ENCODE results near the gene FRMPD4.

Gene FRMPD4

DNA sequence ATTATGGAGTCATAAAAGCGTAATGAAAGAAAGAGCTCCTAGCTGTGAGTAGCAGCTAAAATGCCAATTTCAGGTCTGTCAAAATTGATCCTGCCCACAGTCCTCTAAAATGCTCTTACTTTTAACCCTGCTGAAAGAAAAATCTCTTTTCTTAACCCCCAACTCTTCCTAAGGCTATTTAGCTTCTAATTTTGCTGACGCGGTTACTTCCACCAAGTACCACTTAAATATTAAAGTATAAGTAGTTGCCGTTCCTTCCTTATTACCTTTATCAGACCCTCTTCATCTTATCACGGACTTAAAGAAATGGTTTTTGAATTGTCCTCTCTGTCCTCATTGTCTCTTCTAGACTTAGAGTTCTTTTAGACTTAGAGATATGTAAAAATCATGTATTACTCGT is 272.2 kb downstream of the FRMPD4 start:
- no peaks in the 10 kb centered on the region for H3K4me1 Mint-ChIP-seq
- no peak overlapping the region for H3K27ac Mint-ChIP-seq
- TF ChIP-seq, protein P1, sequence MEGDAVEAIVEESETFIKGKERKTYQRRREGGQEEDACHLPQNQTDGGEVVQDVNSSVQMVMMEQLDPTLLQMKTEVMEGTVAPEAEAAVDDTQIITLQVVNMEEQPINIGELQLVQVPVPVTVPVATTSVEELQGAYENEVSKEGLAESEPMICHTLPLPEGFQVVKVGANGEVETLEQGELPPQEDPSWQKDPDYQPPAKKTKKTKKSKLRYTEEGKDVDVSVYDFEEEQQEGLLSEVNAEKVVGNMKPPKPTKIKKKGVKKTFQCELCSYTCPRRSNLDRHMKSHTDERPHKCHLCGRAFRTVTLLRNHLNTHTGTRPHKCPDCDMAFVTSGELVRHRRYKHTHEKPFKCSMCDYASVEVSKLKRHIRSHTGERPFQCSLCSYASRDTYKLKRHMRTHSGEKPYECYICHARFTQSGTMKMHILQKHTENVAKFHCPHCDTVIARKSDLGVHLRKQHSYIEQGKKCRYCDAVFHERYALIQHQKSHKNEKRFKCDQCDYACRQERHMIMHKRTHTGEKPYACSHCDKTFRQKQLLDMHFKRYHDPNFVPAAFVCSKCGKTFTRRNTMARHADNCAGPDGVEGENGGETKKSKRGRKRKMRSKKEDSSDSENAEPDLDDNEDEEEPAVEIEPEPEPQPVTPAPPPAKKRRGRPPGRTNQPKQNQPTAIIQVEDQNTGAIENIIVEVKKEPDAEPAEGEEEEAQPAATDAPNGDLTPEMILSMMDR (IDR thresholded peaks at IDR 0.05; ENCODE audit: unreplicated experiment in 3 of 3), result no peak
- no peak overlapping the region for H3K4me3 Mint-ChIP-seq
- no peaks in the 10 kb centered on the region for H3K36me3 Mint-ChIP-seq (ENCODE audit: low read depth)
- peaks cover 4% of the 10 kb centered on the region for H3K9me3 Mint-ChIP-seq
- no peaks in the 10 kb centered on the region for H3K27me3 Mint-ChIP-seq (ENCODE audit: low read depth)

- Mint-ChIP-seq H3K27me3 (ENCODE audit: low read depth) (no peaks in the 10 kb centered on the region), H3K36me3 (ENCODE audit: low read depth) (no peaks in the 10 kb centered on the region), H3K4me1 (no peaks in the 10 kb centered on the region), H3K27ac (no peak overlapping the region), H3K4me3 (no peak overlapping the region), H3K9me3 (peaks cover 4% of the 10 kb centered on the region)
- TF ChIP-seq, protein P1 (IDR thresholded peaks at IDR 0.05; ENCODE audit: unreplicated experiment in 3 of 3), result no peak
Observed at GRCh38 chrX:12411831-12412230, 273.6 kb downstream of the FRMPD4 start.

GRCh38 chrX:12412561-12412960 is 274.3 kb downstream of the FRMPD4 start:
- no peaks in the 10 kb centered on the region for H3K27me3 Mint-ChIP-seq (ENCODE audit: low read depth)
- H3K4me3 Mint-ChIP-seq, result no peak overlapping the region
- TF ChIP-seq, protein P1 (IDR thresholded peaks at IDR 0.05; ENCODE audit: unreplicated experiment in 3 of 3), result no peak
- no peaks in the 10 kb centered on the region for H3K36me3 Mint-ChIP-seq (ENCODE audit: low read depth)
- no peaks in the 10 kb centered on the region for H3K4me1 Mint-ChIP-seq
- no peak overlapping the region for H3K27ac Mint-ChIP-seq
- peaks cover 4% of the 10 kb centered on the region for H3K9me3 Mint-ChIP-seq

DNA sequence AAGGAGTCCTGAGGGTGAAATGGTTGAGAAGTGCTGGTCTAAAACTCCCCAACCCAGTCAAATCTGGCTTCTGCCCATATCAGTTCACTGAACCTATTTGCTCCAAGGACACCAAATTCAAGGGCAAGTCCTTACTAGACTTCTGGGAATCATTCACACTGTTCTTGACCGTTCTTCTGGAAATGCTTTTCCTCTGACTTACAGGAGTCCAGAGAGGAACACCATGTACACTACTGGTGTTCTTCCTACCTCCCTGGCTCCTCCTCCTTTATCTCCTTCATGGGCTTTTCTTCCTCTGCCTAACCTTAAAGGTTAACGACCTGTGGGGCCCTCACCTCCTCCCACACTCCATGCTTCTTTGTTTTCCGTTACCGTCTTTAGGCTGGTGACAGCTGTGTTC is 281.3 kb downstream of the FRMPD4 start:
- Mint-ChIP-seq H3K9me3 (peaks cover 16% of the 10 kb centered on the region), H3K4me3 (no peak overlapping the region), H3K36me3 (ENCODE audit: low read depth) (no peaks in the 10 kb centered on the region), H3K4me1 (no peaks in the 10 kb centered on the region), H3K27me3 (ENCODE audit: low read depth) (peaks cover 7% of the 10 kb centered on the region), H3K27ac (no peak overlapping the region)
- TF ChIP-seq, protein P1 (IDR thresholded peaks at IDR 0.05; ENCODE audit: unreplicated experiment in 3 of 3), result no peak

GRCh38 chrX:12421918-12422317 is 283.6 kb downstream of the FRMPD4 start:
- H3K36me3 Mint-ChIP-seq (ENCODE audit: low read depth), result no peaks in the 10 kb centered on the region
- peaks cover 19% of the 10 kb centered on the region for H3K9me3 Mint-ChIP-seq
- H3K4me3 Mint-ChIP-seq, result no peak overlapping the region
- peaks cover 7% of the 10 kb centered on the region for H3K27me3 Mint-ChIP-seq (ENCODE audit: low read depth)
- H3K27ac Mint-ChIP-seq, result no peak overlapping the region
- TF ChIP-seq, protein P1 (IDR thresholded peaks at IDR 0.05; ENCODE audit: unreplicated experiment in 3 of 3), result no peak
- no peaks in the 10 kb centered on the region for H3K4me1 Mint-ChIP-seq

GRCh38 chrX:12423346-12423745 is 285.1 kb downstream of the FRMPD4 start:
- H3K9me3 Mint-ChIP-seq, result peaks cover 19% of the 10 kb centered on the region
- TF ChIP-seq, protein P1 (IDR thresholded peaks at IDR 0.05; ENCODE audit: unreplicated experiment in 3 of 3), result no peak
- H3K36me3 Mint-ChIP-seq (ENCODE audit: low read depth), result no peaks in the 10 kb centered on the region
- H3K27me3 Mint-ChIP-seq (ENCODE audit: low read depth), result peaks cover 6% of the 10 kb centered on the region
- H3K4me1 Mint-ChIP-seq, result no peaks in the 10 kb centered on the region
- no peak overlapping the region for H3K27ac Mint-ChIP-seq
- H3K4me3 Mint-ChIP-seq, result no peak overlapping the region
